ENCODE results near the gene PIK3IP1. TPM values are rescaled to one million over a fixed set of nuclear protein-coding genes. Genes with fewer than 3 reads are reported as not detected.

PIK3IP1 gene
- total RNA-seq, 1 donor from 2014 or later = 32.4 TPM

GRCh38 chr22:31339148-31339832 lies 47.0 kb upstream of the PIK3IP1 start:
- Histone ChIP-seq H3K9me3 (no peaks in the 10 kb centered on the region), H3K27me3 (no peaks in the 10 kb centered on the region), H3K4me1 (peaks cover 45% of the 10 kb centered on the region), H3K4me3 (no peak overlapping the region), H3K36me3 (peaks cover 0 to 37% of the 10 kb centered on the region in 2 donors), H3K27ac (no peak overlapping the region)
- no peak for DNase-seq (ENCODE audit: extremely low spot score in 2 of 2)
- TF ChIP-seq POLR2AphosphoS5 (IDR thresholded peaks at IDR 0.05; ENCODE audit: insufficient read depth in 1 of 2, low read depth in 1 of 2) = no peak
- TF ChIP-seq POLR2A (IDR thresholded peaks at IDR 0.05) = no peak
- TF ChIP-seq CTCF (IDR thresholded peaks at IDR 0.05) = no peak
- intact Hi-C loops (cut with DNase I) = no loop called here

GRCh38 chr22:31337178-31337577 lies 44.9 kb upstream of the PIK3IP1 start:
- peaks cover 0 to 51% of the 10 kb centered on the region in 2 donors for H3K36me3 ChIP-seq
- no peak for DNase-seq (ENCODE audit: extremely low spot score in 2 of 2)

GRCh38 chr22:31334329-31334728 lies 42.0 kb upstream of the PIK3IP1 start:
- DNase-seq (ENCODE audit: extremely low spot score in 2 of 2) = no peak
- peaks cover 0 to 47% of the 10 kb centered on the region in 2 donors for H3K36me3 ChIP-seq
- H3K4me3 ChIP-seq = no peak overlapping the region
- peaks cover 13% of the 10 kb centered on the region for H3K4me1 ChIP-seq
- H3K27me3 ChIP-seq = no peaks in the 10 kb centered on the region
- intact Hi-C loops (cut with DNase I) = no loop called here
- H3K27ac ChIP-seq = no peak overlapping the region
- H3K9me3 ChIP-seq = no peaks in the 10 kb centered on the region
- TF ChIP-seq POLR2A (IDR thresholded peaks at IDR 0.05) (no peak), POLR2AphosphoS5 (IDR thresholded peaks at IDR 0.05; ENCODE audit: insufficient read depth in 1 of 2, low read depth in 1 of 2) (no peak), CTCF (IDR thresholded peaks at IDR 0.05) (no peak)

More at GRCh38 chr22:31337178-31337577, 44.9 kb upstream of the PIK3IP1 start:
- no peak overlapping the region for H3K27ac ChIP-seq
- TF ChIP-seq CTCF (IDR thresholded peaks at IDR 0.05) (no peak), POLR2AphosphoS5 (IDR thresholded peaks at IDR 0.05; ENCODE audit: insufficient read depth in 1 of 2, low read depth in 1 of 2) (no peak), POLR2A (IDR thresholded peaks at IDR 0.05) (no peak)
- no peaks in the 10 kb centered on the region for H3K9me3 ChIP-seq
- no peak overlapping the region for H3K4me3 ChIP-seq
- intact Hi-C loops (cut with DNase I) = no loop called here
- H3K27me3 ChIP-seq = no peaks in the 10 kb centered on the region
- peaks cover 32% of the 10 kb centered on the region for H3K4me1 ChIP-seq

GRCh38 chr22:31333641-31334040 lies 41.4 kb upstream of the PIK3IP1 start:
- H3K27ac ChIP-seq = no peak overlapping the region
- TF ChIP-seq POLR2A (IDR thresholded peaks at IDR 0.05) = no peak
- no peak for TF ChIP-seq CTCF (IDR thresholded peaks at IDR 0.05)
- TF ChIP-seq POLR2AphosphoS5 (IDR thresholded peaks at IDR 0.05; ENCODE audit: insufficient read depth in 1 of 2, low read depth in 1 of 2) = no peak
- peaks cover 16% of the 10 kb centered on the region for H3K4me1 ChIP-seq
- H3K36me3 ChIP-seq = peaks cover 0 to 52% of the 10 kb centered on the region in 2 donors
- H3K9me3 ChIP-seq = no peaks in the 10 kb centered on the region
- H3K27me3 ChIP-seq = no peaks in the 10 kb centered on the region
- DNase-seq (ENCODE audit: extremely low spot score in 2 of 2) = no peak
- H3K4me3 ChIP-seq = no peak overlapping the region
- intact Hi-C loops (cut with DNase I) = no loop called here

- intact Hi-C loops (cut with DNase I) = no loop called here
- peaks cover 24% of the 10 kb centered on the region for H3K4me1 ChIP-seq
- no peak for DNase-seq (ENCODE audit: extremely low spot score in 2 of 2)
- peaks cover 0 to 59% of the 10 kb centered on the region in 2 donors for H3K36me3 ChIP-seq
- no peak overlapping the region for H3K27ac ChIP-seq
- H3K4me3 ChIP-seq = no peak overlapping the region
- TF ChIP-seq CTCF (IDR thresholded peaks at IDR 0.05) = no peak
- no peak for TF ChIP-seq POLR2A (IDR thresholded peaks at IDR 0.05)
- no peaks in the 10 kb centered on the region for H3K27me3 ChIP-seq
- no peaks in the 10 kb centered on the region for H3K9me3 ChIP-seq
These were observed 40.6 kb upstream of the PIK3IP1 start for GRCh38 chr22:31332886-31333285.
